ENCODE data around the gene FAM9A. TPM values are rescaled to one million over a fixed set of nuclear protein-coding genes. Genes with fewer than 3 reads are reported as not detected.
A peak's percentile ranks its signal among the peaks of the same experiment; 100 is the strongest.

FAM9A gene
- total RNA-seq, 6 donors from 2014 or later: not detected

GRCh38 chrX:8848441-8848840 is 47.3 kb upstream of the FAM9A start:
- H3K27ac ChIP-seq: no peak overlapping the region
- H3K36me3 ChIP-seq: no peaks in the 10 kb centered on the region
- H3K4me3 ChIP-seq: no peak overlapping the region
- 55 to 73% methylated on average over 3 of the region's 3 CpGs for WGBS, 2 donors
- no peaks in the 10 kb centered on the region for H3K27me3 ChIP-seq
- H3K9me3 ChIP-seq: no peaks in the 10 kb centered on the region
- TF ChIP-seq EP300 (IDR thresholded peaks at IDR 0.05) (no peak), POLR2AphosphoS5 (IDR thresholded peaks at IDR 0.05) (no peak), CTCF (IDR thresholded peaks at IDR 0.05) (no peak), POLR2A (IDR thresholded peaks at IDR 0.05) (no peak)
- ATAC-seq (ENCODE audit: low FRiP score in 2 of 2) (no peak), DNase-seq (no peak)
- no peaks in the 10 kb centered on the region for H3K4me1 ChIP-seq

GRCh38 chrX:8847360-8847759 is 46.2 kb upstream of the FAM9A start:
- H3K4me3 ChIP-seq: no peak overlapping the region
- no peak overlapping the region for H3K27ac ChIP-seq
- WGBS, 2 donors: 45 to 47% methylated on average over 1 of the region's 1 CpG
- no peaks in the 10 kb centered on the region for H3K36me3 ChIP-seq
- no peaks in the 10 kb centered on the region for H3K9me3 ChIP-seq
- TF ChIP-seq EP300 (IDR thresholded peaks at IDR 0.05) (no peak), CTCF (IDR thresholded peaks at IDR 0.05) (no peak), POLR2A (IDR thresholded peaks at IDR 0.05) (no peak), POLR2AphosphoS5 (IDR thresholded peaks at IDR 0.05) (no peak)
- DNase-seq: no peak
- H3K27me3 ChIP-seq: no peaks in the 10 kb centered on the region
- no peaks in the 10 kb centered on the region for H3K4me1 ChIP-seq
- ATAC-seq (ENCODE audit: low FRiP score in 2 of 2): no peak

- H3K27me3 ChIP-seq: no peaks in the 10 kb centered on the region
- H3K27ac ChIP-seq: no peak overlapping the region
- no peaks in the 10 kb centered on the region for H3K36me3 ChIP-seq
- DNase-seq (no peak), ATAC-seq (ENCODE audit: low FRiP score in 2 of 2) (no peak)
- H3K4me1 ChIP-seq: no peaks in the 10 kb centered on the region
- TF ChIP-seq CTCF (IDR thresholded peaks at IDR 0.05) (no peak), POLR2AphosphoS5 (IDR thresholded peaks at IDR 0.05) (no peak), EP300 (IDR thresholded peaks at IDR 0.05) (no peak), POLR2A (IDR thresholded peaks at IDR 0.05) (no peak)
- no peaks in the 10 kb centered on the region for H3K9me3 ChIP-seq
- no peak overlapping the region for H3K4me3 ChIP-seq
- 59 to 77% methylated on average over 5 of the region's 5 CpGs for WGBS, 2 donors
Observed at GRCh38 chrX:8846266-8846665, 45.1 kb upstream of the FAM9A start.

GRCh38 chrX:8845469-8845868 is 44.3 kb upstream of the FAM9A start:
- Histone ChIP-seq H3K27ac (no peak overlapping the region), H3K27me3 (no peaks in the 10 kb centered on the region), H3K9me3 (no peaks in the 10 kb centered on the region), H3K4me1 (no peaks in the 10 kb centered on the region), H3K36me3 (no peaks in the 10 kb centered on the region), H3K4me3 (no peak overlapping the region)
- ATAC-seq (ENCODE audit: low FRiP score in 2 of 2): no peak
- DNase-seq: no peak
- 75 to 90% methylated on average over 10 of the region's 10 CpGs for WGBS, 2 donors
- TF ChIP-seq POLR2A (IDR thresholded peaks at IDR 0.05) (no peak), POLR2AphosphoS5 (IDR thresholded peaks at IDR 0.05) (no peak), CTCF (IDR thresholded peaks at IDR 0.05) (no peak), EP300 (IDR thresholded peaks at IDR 0.05) (no peak)

- Histone ChIP-seq H3K27ac (no peak overlapping the region), H3K4me3 (no peak overlapping the region)
- 77 to 100% methylated on average over 6 to 11 of the region's 11 CpGs for WGBS, 2 donors
Observed at GRCh38 chrX:8845060-8845459, 43.9 kb upstream of the FAM9A start.

More at GRCh38 chrX:8845060-8845459, 43.9 kb upstream of the FAM9A start:
- Histone ChIP-seq H3K36me3 (no peaks in the 10 kb centered on the region), H3K9me3 (no peaks in the 10 kb centered on the region), H3K4me1 (no peaks in the 10 kb centered on the region), H3K27me3 (no peaks in the 10 kb centered on the region)
- no peak for TF ChIP-seq POLR2AphosphoS5 (IDR thresholded peaks at IDR 0.05)
- ATAC-seq (ENCODE audit: low FRiP score in 2 of 2): peak in 1 of 2 donors; percentile 39
- DNase-seq: no peak
